Fibroblast of skin of left biceps (primary cell): ENCODE results near the gene CNTN5.

Experiments used
- DNase-seq, 2 experiments: peaks; one replicate each; pipeline ENCODE4 v3.0.0-alpha.2; 2013; ENCODE audit warnings: low read depth in 2 of 2

The CNTN5 gene

GRCh38 chr11:100316952-100317351 lies 1296.2 kb downstream of the CNTN5 start:
- no peak for DNase-seq

- no peak for DNase-seq
These were observed 1298.9 kb downstream of the CNTN5 start for GRCh38 chr11:100319691-100320090.

- no peak for DNase-seq
These were observed 1308.0 kb downstream of the CNTN5 start for GRCh38 chr11:100328626-100329340.

GRCh38 chr11:100329352-100329751 lies 1308.6 kb downstream of the CNTN5 start:
- no peak for DNase-seq

DNA sequence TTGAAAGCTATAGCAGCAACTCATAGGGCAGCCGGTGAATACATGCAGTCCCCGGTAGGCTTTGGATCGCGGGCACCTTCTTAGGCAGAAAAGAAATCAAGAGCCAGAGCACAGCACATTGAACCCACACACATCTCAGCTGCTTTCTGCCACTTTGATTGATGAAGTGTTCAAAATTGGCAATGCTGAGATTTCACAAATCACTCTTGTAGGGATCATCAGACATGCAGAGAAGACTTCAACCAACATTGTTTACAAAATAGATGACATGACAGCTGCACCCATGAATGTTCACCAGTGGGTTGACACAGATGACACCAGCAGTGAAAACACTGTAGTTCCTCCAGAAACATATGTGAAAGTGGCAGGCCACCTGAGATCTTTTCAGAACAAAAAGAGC lies 1316.1 kb downstream of the CNTN5 start:
- no peak for DNase-seq

DNA sequence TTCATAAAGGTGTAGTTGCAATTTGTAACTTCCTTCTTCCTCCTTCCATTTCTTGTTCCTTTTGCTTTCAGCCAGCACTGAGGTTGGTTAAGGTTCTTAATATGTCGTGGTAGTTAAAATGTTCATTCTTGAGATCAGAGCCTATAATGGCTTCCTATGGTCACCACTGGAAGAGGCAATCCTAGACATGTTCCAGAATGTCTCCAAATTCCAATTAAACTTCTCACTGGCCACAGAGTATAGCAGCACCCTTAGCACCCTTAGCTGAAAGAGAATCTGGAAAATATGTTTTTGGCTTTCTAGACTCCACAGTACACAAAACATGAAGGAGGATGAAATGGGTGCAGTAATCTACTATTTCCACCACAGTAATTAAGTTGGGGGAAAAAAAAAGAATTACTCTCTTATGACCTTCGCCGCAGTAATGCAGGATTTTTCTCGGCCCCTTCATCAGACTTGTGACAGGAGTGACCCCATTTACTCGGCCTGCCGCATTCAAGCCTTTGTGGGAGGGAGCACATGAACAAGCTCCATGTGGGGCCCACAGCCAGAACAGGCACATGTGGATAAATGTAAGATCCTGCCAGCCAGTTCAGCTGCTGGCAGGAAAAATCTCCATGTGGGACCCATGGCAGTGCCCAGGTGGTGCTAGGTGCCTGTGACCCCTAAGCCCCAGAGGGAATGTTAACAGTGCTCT lies 1317.5 kb downstream of the CNTN5 start:
- DNase-seq = no peak

GRCh38 chr11:100340466-100341319 lies 1319.9 kb downstream of the CNTN5 start:
- DNase-seq = no peak

DNA sequence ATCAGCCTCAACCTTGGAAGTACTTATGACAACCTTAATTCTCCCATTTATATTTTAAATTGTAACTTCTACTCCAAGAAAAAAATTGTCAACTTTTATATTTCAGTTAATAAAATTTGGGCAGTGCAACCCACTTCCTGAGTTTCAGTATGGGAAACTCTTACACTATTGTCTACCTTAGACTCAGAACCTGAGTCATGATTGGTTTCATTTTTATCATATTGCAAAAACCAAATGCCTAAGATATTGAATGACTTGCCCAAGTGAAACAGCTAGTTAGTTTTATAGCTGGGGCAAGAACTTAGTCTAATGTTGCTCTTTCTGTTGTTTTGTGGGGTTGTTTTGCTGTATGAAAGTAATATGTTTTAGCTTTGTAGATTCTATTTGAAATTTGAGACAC lies 1332.3 kb downstream of the CNTN5 start:
- no peak for DNase-seq

DNA sequence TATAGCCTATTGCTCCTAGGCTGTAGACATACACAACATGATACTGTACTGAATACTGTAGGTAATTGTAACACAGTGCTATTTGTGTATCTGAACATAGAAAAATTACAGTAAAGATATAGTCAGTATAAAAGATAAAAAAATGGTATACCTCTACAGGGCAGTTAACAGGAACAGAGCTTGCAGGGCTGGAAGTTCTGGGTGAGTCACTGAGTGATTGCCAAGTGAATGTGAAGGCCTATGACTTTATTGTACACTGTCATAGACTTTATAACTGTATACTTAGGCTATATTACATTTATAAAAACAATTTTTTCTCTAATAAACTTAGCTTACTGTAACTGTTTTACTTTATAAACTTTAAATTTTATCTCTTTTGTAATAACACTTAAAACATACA lies 1334.0 kb downstream of the CNTN5 start:
- DNase-seq = no peak

GRCh38 chr11:100356035-100356434 lies 1335.3 kb downstream of the CNTN5 start:
- no peak for DNase-seq

GRCh38 chr11:100359281-100359680 lies 1338.5 kb downstream of the CNTN5 start:
- DNase-seq = no peak

- DNase-seq = no peak
These were observed 1347.1 kb downstream of the CNTN5 start for GRCh38 chr11:100367892-100368291.

DNA sequence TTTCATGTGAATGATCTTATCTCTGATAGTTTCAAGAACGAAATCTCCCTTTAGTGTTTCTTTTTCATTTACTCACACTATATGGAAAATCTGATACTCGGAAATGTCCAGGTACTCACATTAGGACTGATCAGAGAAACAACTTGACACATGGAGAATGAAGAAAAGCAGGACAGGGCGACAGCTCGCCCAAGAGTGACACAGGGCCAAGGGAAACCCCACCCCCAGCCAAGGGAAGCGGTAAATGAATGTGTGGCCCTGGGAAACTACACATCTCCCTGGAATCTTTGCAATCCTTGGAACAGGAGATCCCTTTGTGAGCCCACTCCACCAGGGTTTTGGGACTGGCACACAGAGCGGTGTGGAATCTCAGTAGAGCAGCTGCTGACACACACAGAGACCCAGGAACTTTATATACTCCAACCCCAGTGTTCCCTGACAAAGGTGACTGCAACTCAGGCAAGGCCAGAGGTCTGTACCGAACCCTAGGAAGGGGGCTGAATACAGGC lies 1362.7 kb downstream of the CNTN5 start:
- no peak for DNase-seq

DNA sequence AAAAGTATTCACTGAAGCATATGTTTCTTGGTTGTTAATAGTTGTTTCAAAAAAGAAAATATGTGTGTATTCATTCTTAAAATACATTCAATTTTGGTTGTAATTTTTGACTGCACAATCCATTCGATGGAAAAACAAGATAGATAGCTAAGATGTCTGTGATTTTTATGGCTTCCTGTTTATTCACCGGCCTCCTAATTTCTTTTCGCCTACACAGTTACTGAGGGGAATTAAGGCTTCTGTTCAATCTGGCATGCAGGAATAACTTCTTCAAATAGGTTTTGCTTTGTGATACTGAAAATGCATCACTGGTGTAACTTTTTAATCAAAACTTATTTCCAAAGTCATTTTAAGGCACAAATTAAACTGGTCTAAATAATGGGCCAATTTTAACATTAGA lies 1375.5 kb downstream of the CNTN5 start:
- no peak for DNase-seq

DNA sequence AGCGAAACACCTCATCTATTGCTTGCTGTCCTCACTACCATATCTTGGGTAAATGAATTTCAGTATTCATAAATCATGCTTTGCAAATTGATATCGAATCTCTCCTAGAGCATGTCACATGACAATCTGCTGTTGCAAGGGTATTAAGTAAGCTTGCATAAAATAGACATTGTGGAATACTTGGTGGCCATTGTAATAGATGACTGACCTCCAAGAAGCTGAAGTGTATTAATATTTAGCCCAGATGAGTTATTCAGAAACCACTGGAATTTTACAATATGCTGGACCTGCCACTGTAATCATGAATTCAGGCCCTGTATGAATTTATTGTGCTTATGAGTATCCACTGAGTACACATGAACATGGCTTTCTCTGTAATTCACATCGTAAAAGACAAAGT lies 1376.7 kb downstream of the CNTN5 start:
- no peak for DNase-seq

DNA sequence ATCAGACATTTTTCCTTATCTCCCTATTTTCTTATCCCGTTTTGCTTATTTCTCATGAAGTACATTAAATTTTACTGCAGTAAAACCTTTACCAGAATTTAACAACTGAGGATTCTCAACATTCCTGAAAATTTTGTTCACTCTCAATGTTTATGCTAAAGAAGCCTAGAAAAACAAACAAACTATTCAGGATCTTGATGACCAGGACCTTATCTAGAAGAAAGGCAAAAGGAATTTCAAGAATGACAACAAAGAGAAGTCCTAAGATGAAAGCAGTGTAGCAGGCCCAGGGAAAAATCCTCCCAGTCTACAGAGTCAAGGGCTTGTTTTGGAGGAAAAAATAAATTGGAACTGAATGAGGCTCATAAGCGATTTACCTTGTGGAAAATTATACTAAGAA lies 1383.1 kb downstream of the CNTN5 start:
- DNase-seq = no peak

GRCh38 chr11:100404907-100405306 lies 1384.2 kb downstream of the CNTN5 start:
- DNase-seq = no peak
